ENCODE measurements around the gene TP73.

TP73 gene

GRCh38 chr1:3688356-3689137 is 36.2 kb downstream of the TP73 start:
- TF ChIP-seq CTCF (IDR thresholded peaks at IDR 0.05): no peak
- no peaks in the 10 kb centered on the region for H3K4me1 ChIP-seq

GRCh38 chr1:3689138-3689750 is 36.9 kb downstream of the TP73 start:
- H3K9me3 ChIP-seq: no peaks in the 10 kb centered on the region
- H3K27me3 ChIP-seq: peaks cover 0 to 65% of the 10 kb centered on the region in 2 donors
- H3K36me3 ChIP-seq: no peaks in the 10 kb centered on the region
- no peaks in the 10 kb centered on the region for H3K4me1 ChIP-seq
- no peak overlapping the region for H3K4me3 ChIP-seq
- intact Hi-C loops (cut with DNase I; ENCODE audit: low total_unique reads): no loop called here
- TF ChIP-seq CTCF (IDR thresholded peaks at IDR 0.05): no peak
- H3K27ac ChIP-seq: no peak overlapping the region
- no peak for DNase-seq

More at GRCh38 chr1:3688356-3689137, 36.2 kb downstream of the TP73 start:
- Histone ChIP-seq H3K9me3 (no peaks in the 10 kb centered on the region), H3K4me3 (no peak overlapping the region), H3K36me3 (no peaks in the 10 kb centered on the region), H3K27ac (no peak overlapping the region), H3K27me3 (peaks cover 0 to 71% of the 10 kb centered on the region in 2 donors)
- intact Hi-C loops (cut with DNase I; ENCODE audit: low total_unique reads): no loop called here
- no peak for DNase-seq

- Histone ChIP-seq H3K9me3 (no peaks in the 10 kb centered on the region), H3K27ac (no peak overlapping the region), H3K36me3 (no peaks in the 10 kb centered on the region), H3K27me3 (peaks cover 0 to 60% of the 10 kb centered on the region in 2 donors), H3K4me1 (peaks cover 0 to 2% (median under 1%) of the 10 kb centered on the region in 4 donors), H3K4me3 (no peak overlapping the region)
- DNase-seq: no peak
- intact Hi-C loops (cut with DNase I; ENCODE audit: low total_unique reads): no loop called here
- TF ChIP-seq CTCF (IDR thresholded peaks at IDR 0.05): no peak
Measured at GRCh38 chr1:3690282-3691065, 38.2 kb downstream of the TP73 start.

GRCh38 chr1:3691421-3692204 is 39.3 kb downstream of the TP73 start:
- H3K9me3 ChIP-seq: no peaks in the 10 kb centered on the region
- peaks cover 0 to 8% (median 2%) of the 10 kb centered on the region in 4 donors for H3K4me1 ChIP-seq
- no peak overlapping the region for H3K27ac ChIP-seq
- DNase-seq: no peak
- H3K36me3 ChIP-seq: no peaks in the 10 kb centered on the region
- H3K4me3 ChIP-seq: no peak overlapping the region
- peaks cover 0 to 63% of the 10 kb centered on the region in 2 donors for H3K27me3 ChIP-seq
- intact Hi-C loops (cut with DNase I; ENCODE audit: low total_unique reads): no loop called here
- TF ChIP-seq CTCF (IDR thresholded peaks at IDR 0.05): no peak

GRCh38 chr1:3692598-3692997 is 40.3 kb downstream of the TP73 start:
- H3K4me3 ChIP-seq: no peak overlapping the region
- peaks cover 0 to 8% (median 2%) of the 10 kb centered on the region in 4 donors for H3K4me1 ChIP-seq
- no peaks in the 10 kb centered on the region for H3K9me3 ChIP-seq
- TF ChIP-seq CTCF (IDR thresholded peaks at IDR 0.05): no peak
- no peaks in the 10 kb centered on the region for H3K36me3 ChIP-seq
- DNase-seq: no peak
- peaks cover 0 to 73% of the 10 kb centered on the region in 2 donors for H3K27me3 ChIP-seq
- intact Hi-C loops (cut with DNase I; ENCODE audit: low total_unique reads): no loop called here
- H3K27ac ChIP-seq: no peak overlapping the region
